Tibial artery (tissue), 4 donors: Measurements from ENCODE around the gene FOXA1.

Experiments
- DNase-seq, 2 donors: peaks; one replicate each; pipeline ENCODE4 v3.0.0-alpha.2; 2019
- H3K27ac ChIP-seq, 2 donors: fragments of 200-600 bp; sonication (generic) in 1 of 2; 1 replicate in 1 of 2; 2 replicates in 1 of 2; pipeline ENCODE4 v1.5.1; 2018 to 2019; ENCODE audit warnings: mild to moderate bottlenecking in 1 of 2
- H3K27me3 ChIP-seq, 2 donors: fragments of 200-600 bp; sonication (generic) in 1 of 2; one replicate each; pipeline versions ENCODE4 v1.5.1 to v1.6.0; 2016 to 2019
- H3K36me3 ChIP-seq, 3 donors: fragments of 200-600 bp; sonication (generic) in 2 of 3; one replicate each; pipeline ENCODE4 v1.5.1; 2016 to 2019; ENCODE audit warnings: mild to moderate bottlenecking in 2 of 3
- H3K4me1 ChIP-seq, 4 donors: fragments of 200-600 bp; sonication (generic) in 2 of 4; 1 replicate in 3 of 4; 2 replicates in 1 of 4; pipeline ENCODE4 v1.5.1; 2016 to 2019
- H3K4me3 ChIP-seq, 2 donors: fragments of 200-600 bp; sonication (generic) in 1 of 2; 1 replicate in 1 of 2; 2 replicates in 1 of 2; pipeline ENCODE4 v1.5.1; 2018 to 2019; ENCODE audit warnings: mild to moderate bottlenecking in 2 of 2
- H3K9me3 ChIP-seq, 3 donors: fragments of 200-600 bp; sonication (generic) in 1 of 3; one replicate each; pipeline ENCODE4 v1.5.1; 2016 to 2019
- intact Hi-C: fragments of 100-400 bp; cut with DNase I; formaldehyde crosslinking; loops from one replicate; pipeline ENCODE4 v1.15.0; 2023; ENCODE audit warnings: low total_unique reads
- TF ChIP-seq, protein P1 (sequence below), 2 experiments: fragments of 200-600 bp in 1 of 2; fragments of 450-650 bp in 1 of 2; IDR thresholded peaks; one replicate each; pipeline ENCODE4 v1.5.1; 2017 to 2019; ENCODE audit warnings: antibody characterized with exemption in 2 of 2, mild to moderate bottlenecking in 1 of 2, moderate library complexity in 1 of 2

FOXA1 gene

DNA sequence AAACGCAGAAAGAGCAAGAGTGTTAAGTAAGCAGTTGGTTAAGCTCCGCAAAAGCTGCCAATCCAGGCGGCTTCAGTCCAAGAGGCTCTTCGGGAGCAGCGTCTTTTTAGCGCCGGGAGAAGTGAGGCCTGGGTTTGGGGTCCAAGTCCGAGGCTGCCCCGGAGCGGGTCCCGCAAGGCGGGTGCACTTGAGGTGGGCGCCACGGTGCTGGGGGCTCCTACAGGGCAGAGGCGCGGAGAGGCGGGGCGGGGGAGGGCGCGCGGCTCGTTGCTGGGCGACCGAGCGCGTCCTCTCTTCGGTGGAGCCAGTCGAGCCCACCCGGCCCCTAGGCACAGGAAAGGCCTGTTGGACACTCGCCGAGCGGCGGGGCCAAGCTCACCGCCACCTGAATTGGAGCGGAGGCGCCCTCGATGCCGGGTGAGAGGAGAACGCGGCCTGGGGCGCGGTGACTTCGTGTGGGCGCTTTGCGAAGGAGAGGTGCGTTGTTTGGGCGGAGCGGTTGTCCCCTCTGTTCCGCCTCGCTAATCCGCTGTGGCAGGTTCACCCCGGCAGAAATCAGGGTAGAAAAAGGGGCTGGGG is 16.0 kb upstream of the FOXA1 start:
- no peaks in the 10 kb centered on the region for H3K36me3 ChIP-seq
- peaks cover 0 to 6% (median 3%) of the 10 kb centered on the region in 4 donors for H3K4me1 ChIP-seq
- no peak for DNase-seq
- peaks cover 0 to 18% (median 17%) of the 10 kb centered on the region in 3 donors for H3K9me3 ChIP-seq
- H3K4me3 ChIP-seq, result no peak overlapping the region
- H3K27ac ChIP-seq, result no peak overlapping the region
- TF ChIP-seq, protein P1, sequence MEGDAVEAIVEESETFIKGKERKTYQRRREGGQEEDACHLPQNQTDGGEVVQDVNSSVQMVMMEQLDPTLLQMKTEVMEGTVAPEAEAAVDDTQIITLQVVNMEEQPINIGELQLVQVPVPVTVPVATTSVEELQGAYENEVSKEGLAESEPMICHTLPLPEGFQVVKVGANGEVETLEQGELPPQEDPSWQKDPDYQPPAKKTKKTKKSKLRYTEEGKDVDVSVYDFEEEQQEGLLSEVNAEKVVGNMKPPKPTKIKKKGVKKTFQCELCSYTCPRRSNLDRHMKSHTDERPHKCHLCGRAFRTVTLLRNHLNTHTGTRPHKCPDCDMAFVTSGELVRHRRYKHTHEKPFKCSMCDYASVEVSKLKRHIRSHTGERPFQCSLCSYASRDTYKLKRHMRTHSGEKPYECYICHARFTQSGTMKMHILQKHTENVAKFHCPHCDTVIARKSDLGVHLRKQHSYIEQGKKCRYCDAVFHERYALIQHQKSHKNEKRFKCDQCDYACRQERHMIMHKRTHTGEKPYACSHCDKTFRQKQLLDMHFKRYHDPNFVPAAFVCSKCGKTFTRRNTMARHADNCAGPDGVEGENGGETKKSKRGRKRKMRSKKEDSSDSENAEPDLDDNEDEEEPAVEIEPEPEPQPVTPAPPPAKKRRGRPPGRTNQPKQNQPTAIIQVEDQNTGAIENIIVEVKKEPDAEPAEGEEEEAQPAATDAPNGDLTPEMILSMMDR (IDR thresholded peaks at IDR 0.05), result no peak
- H3K27me3 ChIP-seq, result peaks cover 0 to 40% of the 10 kb centered on the region in 2 donors
- intact Hi-C loops, result no loop called here

DNA sequence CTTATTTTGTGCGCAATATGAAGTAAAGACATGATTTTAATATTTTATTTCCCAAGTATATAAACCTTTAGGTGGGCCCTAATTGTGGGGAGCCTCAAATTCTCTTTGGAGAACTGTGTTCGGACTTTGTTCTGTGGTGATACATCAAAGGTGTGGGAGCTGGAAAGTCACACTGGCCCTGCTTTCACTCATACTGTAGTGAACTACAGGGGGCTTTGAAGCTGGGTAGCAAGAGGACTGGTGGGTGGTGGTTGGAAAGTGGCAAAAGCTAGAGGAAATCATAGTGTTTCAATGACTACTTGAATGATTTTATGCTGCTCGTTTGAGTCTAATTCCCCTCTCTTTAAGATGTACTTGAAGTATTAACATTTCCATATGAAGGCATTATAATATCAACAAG is 13.6 kb upstream of the FOXA1 start:
- TF ChIP-seq, protein P1 (IDR thresholded peaks at IDR 0.05), result no peak
- no peaks in the 10 kb centered on the region for H3K9me3 ChIP-seq
- intact Hi-C loops, result no loop called here
- no peaks in the 10 kb centered on the region for H3K36me3 ChIP-seq
- no peak for DNase-seq
- H3K27ac ChIP-seq, result no peak overlapping the region
- no peak overlapping the region for H3K4me3 ChIP-seq
- peaks cover 0 to 6% (median 3%) of the 10 kb centered on the region in 4 donors for H3K4me1 ChIP-seq
- peaks cover 0 to 51% of the 10 kb centered on the region in 2 donors for H3K27me3 ChIP-seq

DNA sequence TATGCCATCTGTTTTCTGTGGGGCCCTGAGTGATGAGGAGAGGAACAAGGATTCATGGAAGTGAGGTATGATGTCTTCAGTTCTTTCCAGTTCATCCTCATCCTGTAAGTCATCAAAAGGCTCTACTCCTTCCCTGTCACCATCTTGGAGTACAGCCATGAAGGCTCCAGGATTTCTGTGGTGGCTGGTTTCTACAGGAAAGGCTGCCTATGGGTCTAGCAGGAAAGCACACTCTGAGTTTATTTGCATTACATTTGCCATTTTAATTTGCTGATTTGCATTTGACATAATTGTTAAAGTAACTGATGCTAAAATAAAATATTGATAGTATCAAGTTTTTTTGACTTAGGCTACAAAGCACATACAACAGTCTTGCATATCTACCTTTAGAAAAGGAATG is 11.6 kb upstream of the FOXA1 start:
- Histone ChIP-seq H3K36me3 (no peaks in the 10 kb centered on the region), H3K9me3 (no peaks in the 10 kb centered on the region), H3K4me1 (peaks cover 0 to 6% (median 3%) of the 10 kb centered on the region in 4 donors), H3K27ac (no peak overlapping the region), H3K4me3 (no peak overlapping the region), H3K27me3 (peaks cover 0 to 62% of the 10 kb centered on the region in 2 donors)
- intact Hi-C loops, result no loop called here
- DNase-seq, result no peak
- TF ChIP-seq, protein P1 (IDR thresholded peaks at IDR 0.05), result no peak

DNA sequence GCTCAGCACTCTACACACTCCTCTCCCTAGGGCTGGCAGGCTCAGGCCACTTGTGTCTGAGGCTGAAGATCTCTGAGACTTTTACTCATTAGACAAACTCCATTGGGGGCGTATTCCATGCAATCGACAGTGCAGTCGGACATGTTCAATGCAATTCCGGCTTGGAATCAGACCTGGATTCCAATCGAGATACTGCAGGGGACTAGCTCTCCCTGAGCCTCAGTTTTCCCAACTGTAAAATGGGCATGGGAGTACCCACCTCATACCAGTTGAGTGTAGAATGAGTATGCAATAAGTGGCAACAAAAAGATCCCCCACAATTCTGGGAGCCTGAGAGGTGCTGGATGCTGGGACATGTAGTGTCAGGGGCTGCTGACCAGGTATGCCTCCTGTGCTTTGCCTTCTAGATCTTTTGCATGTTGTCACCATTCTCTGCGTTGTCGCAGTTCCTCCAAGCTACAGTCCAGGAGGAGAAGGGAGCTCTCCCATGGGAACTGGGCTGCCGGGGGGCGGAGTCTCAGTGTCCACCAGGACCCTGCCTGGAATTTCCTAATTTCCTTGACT is 8.7 kb upstream of the FOXA1 start:
- Histone ChIP-seq H3K36me3 (no peaks in the 10 kb centered on the region), H3K27ac (no peak overlapping the region), H3K4me3 (no peak overlapping the region), H3K27me3 (peaks cover 6 to 65% of the 10 kb centered on the region in 2 donors), H3K4me1 (peaks cover 0 to 17% (median 10%) of the 10 kb centered on the region in 4 donors), H3K9me3 (no peaks in the 10 kb centered on the region)
- intact Hi-C loops, result no loop called here
- TF ChIP-seq, protein P1 (IDR thresholded peaks at IDR 0.05), result no peak
- no peak for DNase-seq

DNA sequence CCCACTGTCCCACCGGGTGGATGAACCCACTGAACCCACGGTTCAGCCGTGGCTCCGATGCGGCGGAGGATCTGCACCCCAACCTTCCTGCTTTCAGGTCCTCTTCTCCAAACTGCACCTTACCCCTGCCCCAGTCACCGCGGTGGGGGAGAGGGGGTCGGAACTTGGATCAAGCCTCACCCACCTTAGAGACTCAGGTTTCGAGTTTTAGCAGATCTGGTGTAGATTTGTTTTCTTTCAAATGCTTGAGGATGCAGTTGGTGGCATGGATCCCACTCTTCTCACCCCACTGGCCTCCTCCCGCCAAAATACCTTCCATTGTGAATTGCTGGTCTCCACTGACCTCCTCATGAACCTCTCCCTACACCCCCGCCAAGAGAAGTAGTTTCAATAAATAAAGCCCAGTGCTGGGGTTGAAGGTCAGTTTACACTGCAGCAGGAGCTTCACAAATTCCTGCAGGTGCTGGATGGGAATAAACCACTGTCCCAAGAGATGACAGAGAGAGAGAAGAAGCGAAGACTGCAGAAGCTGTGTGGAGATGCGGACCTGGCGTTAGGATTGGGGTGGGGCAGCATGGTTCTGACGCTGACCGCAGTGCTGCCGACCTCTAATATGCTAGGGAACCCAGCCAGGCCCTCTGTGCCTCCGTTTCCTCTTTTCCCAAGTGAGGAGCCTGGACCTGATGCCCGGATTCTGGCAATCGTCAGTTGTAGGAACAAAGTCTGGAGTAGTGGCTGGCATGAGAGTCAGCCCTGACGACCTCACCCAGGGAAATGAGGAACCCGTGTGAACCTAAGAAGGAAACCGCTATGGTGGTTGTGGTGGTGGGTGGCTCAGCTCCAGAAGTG is 7.8 kb upstream of the FOXA1 start:
- DNase-seq, result no peak
- peaks cover 0 to 25% (median 16%) of the 10 kb centered on the region in 4 donors for H3K4me1 ChIP-seq
- H3K36me3 ChIP-seq, result no peaks in the 10 kb centered on the region
- intact Hi-C loops, result no loop called here
- no peak overlapping the region for H3K4me3 ChIP-seq
- peaks cover 13 to 69% of the 10 kb centered on the region in 2 donors for H3K27me3 ChIP-seq
- H3K27ac ChIP-seq, result no peak overlapping the region
- TF ChIP-seq, protein P1 (IDR thresholded peaks at IDR 0.05), result no peak
- no peaks in the 10 kb centered on the region for H3K9me3 ChIP-seq
